ENCODE results near the gene KRTAP12-3. TPM values are rescaled to one million over a fixed set of nuclear protein-coding genes. Genes with fewer than 3 reads are reported as not detected.
A peak's percentile ranks its signal among the peaks of the same experiment; 100 is the strongest.

KRTAP12-3 gene
- total and polyA plus RNA-seq, 2 experiments from 2014 or later = not detected

- Histone ChIP-seq H2AFZ (no peak overlapping the region), H3K27ac (no peak overlapping the region), H3K9me3 (ENCODE audit: low read depth) (no peaks in the 10 kb centered on the region), H4K20me1 (ENCODE audit: insufficient read depth) (no peaks in the 10 kb centered on the region), H3K9me2 (ENCODE audit: insufficient read depth) (no peaks in the 10 kb centered on the region), H3F3A (ENCODE audit: insufficient read depth) (no peaks in the 10 kb centered on the region), H3K27me3 (replicated peaks; ENCODE audit: insufficient read depth) (no peaks in the 10 kb centered on the region; the same call in 1 of the 2 replicates), H3K4me1 (ENCODE audit: insufficient read depth) (no peaks in the 10 kb centered on the region), H3K4me3 (no peak overlapping the region), H3K9ac (no peak overlapping the region), H3K4me2 (ENCODE audit: unreplicated experiment) (no peak overlapping the region), H3K36me3 (ENCODE audit: low read depth) (no peaks in the 10 kb centered on the region), H3K79me2 (ENCODE audit: insufficient read depth) (no peaks in the 10 kb centered on the region)
- DNase-seq = no peak
- TF ChIP-seq EZH2phosphoT487 (IDR thresholded peaks at IDR 0.05; ENCODE audit: insufficient read depth, low read depth) (no peak), EZH2 (IDR thresholded peaks at IDR 0.05; ENCODE audit: insufficient read depth, poor library complexity, severe bottlenecking) (no peak)
- in situ Hi-C loops (cut with MboI) = no loop called here
- WGBS, 2 experiments (ENCODE audit: low coverage in 1 of 2, low lambda C conversion rate in 2 of 2, missing lambda C conversion rate in 2 of 2) = 9 to 11% methylated on average over 8 of the region's 8 CpGs
Measured at GRCh38 chr21:44617071-44617501, 40.6 kb upstream of the KRTAP12-3 start.

- DNase-seq = peak; percentile 38
- in situ Hi-C loops (cut with MboI) = no loop called here
- no peak for TF ChIP-seq EZH2phosphoT487 (IDR thresholded peaks at IDR 0.05; ENCODE audit: insufficient read depth, low read depth)
- no peak for TF ChIP-seq EZH2 (IDR thresholded peaks at IDR 0.05; ENCODE audit: insufficient read depth, poor library complexity, severe bottlenecking)
Measured at GRCh38 chr21:44618504-44618903, 39.2 kb upstream of the KRTAP12-3 start.

GRCh38 chr21:44618909-44619308, 38.8 kb upstream of the KRTAP12-3 start:
- no peak for DNase-seq
- Histone ChIP-seq H3K9ac (no peak overlapping the region), H3K36me3 (ENCODE audit: low read depth) (no peaks in the 10 kb centered on the region), H3K9me2 (ENCODE audit: insufficient read depth) (no peaks in the 10 kb centered on the region), H3K4me2 (ENCODE audit: unreplicated experiment) (no peak overlapping the region), H3K4me3 (no peak overlapping the region), H3K79me2 (ENCODE audit: insufficient read depth) (no peaks in the 10 kb centered on the region), H3K4me1 (ENCODE audit: insufficient read depth) (no peaks in the 10 kb centered on the region), H3K27me3 (replicated peaks; ENCODE audit: insufficient read depth) (no peaks in the 10 kb centered on the region; the same call in 1 of the 2 replicates), H3F3A (ENCODE audit: insufficient read depth) (no peaks in the 10 kb centered on the region), H3K27ac (no peak overlapping the region), H3K9me3 (ENCODE audit: low read depth) (no peaks in the 10 kb centered on the region), H2AFZ (no peak overlapping the region), H4K20me1 (ENCODE audit: insufficient read depth) (no peaks in the 10 kb centered on the region)
- TF ChIP-seq EZH2 (IDR thresholded peaks at IDR 0.05; ENCODE audit: insufficient read depth, poor library complexity, severe bottlenecking) (no peak), EZH2phosphoT487 (IDR thresholded peaks at IDR 0.05; ENCODE audit: insufficient read depth, low read depth) (no peak)
- WGBS, 2 experiments (ENCODE audit: low coverage in 1 of 2, low lambda C conversion rate in 2 of 2, missing lambda C conversion rate in 2 of 2) = 36 to 45% methylated on average over 3 of the region's 3 CpGs
- in situ Hi-C loops (cut with MboI) = no loop called here

More at GRCh38 chr21:44618504-44618903, 39.2 kb upstream of the KRTAP12-3 start:
- Histone ChIP-seq H3K27me3 (replicated peaks; ENCODE audit: insufficient read depth) (no peaks in the 10 kb centered on the region; the same call in 1 of the 2 replicates), H4K20me1 (ENCODE audit: insufficient read depth) (no peaks in the 10 kb centered on the region), H3K4me3 (no peak overlapping the region), H3K36me3 (ENCODE audit: low read depth) (no peaks in the 10 kb centered on the region), H3K79me2 (ENCODE audit: insufficient read depth) (no peaks in the 10 kb centered on the region), H3K4me2 (ENCODE audit: unreplicated experiment) (no peak overlapping the region), H3K9me2 (ENCODE audit: insufficient read depth) (no peaks in the 10 kb centered on the region), H3K27ac (no peak overlapping the region), H3K4me1 (ENCODE audit: insufficient read depth) (no peaks in the 10 kb centered on the region), H3F3A (ENCODE audit: insufficient read depth) (no peaks in the 10 kb centered on the region), H3K9me3 (ENCODE audit: low read depth) (no peaks in the 10 kb centered on the region), H3K9ac (no peak overlapping the region), H2AFZ (no peak overlapping the region)
- WGBS, 2 experiments (ENCODE audit: low coverage in 1 of 2, low lambda C conversion rate in 2 of 2, missing lambda C conversion rate in 2 of 2) = 3 to 6% methylated on average over 4 of the region's 4 CpGs

GRCh38 chr21:44619886-44620285, 37.8 kb upstream of the KRTAP12-3 start:
- 32 to 39% methylated on average over 6 of the region's 6 CpGs for WGBS, 2 experiments (ENCODE audit: low coverage in 1 of 2, low lambda C conversion rate in 2 of 2, missing lambda C conversion rate in 2 of 2)

GRCh38 chr21:44623575-44623974, 34.2 kb upstream of the KRTAP12-3 start:
- no peaks in the 10 kb centered on the region for H3K36me3 ChIP-seq (ENCODE audit: low read depth)
- H3K4me2 ChIP-seq (ENCODE audit: unreplicated experiment) = no peak overlapping the region
- no peaks in the 10 kb centered on the region for H3K9me2 ChIP-seq (ENCODE audit: insufficient read depth)
- H3K79me2 ChIP-seq (ENCODE audit: insufficient read depth) = no peaks in the 10 kb centered on the region
- H2AFZ ChIP-seq = no peak overlapping the region
- TF ChIP-seq EZH2phosphoT487 (IDR thresholded peaks at IDR 0.05; ENCODE audit: insufficient read depth, low read depth) (no peak), EZH2 (IDR thresholded peaks at IDR 0.05; ENCODE audit: insufficient read depth, poor library complexity, severe bottlenecking) (no peak)
- no peak overlapping the region for H3K27ac ChIP-seq
- in situ Hi-C loops (cut with MboI) = no loop called here
- H3F3A ChIP-seq (ENCODE audit: insufficient read depth) = no peaks in the 10 kb centered on the region
- no peaks in the 10 kb centered on the region for H3K4me1 ChIP-seq (ENCODE audit: insufficient read depth)
- no peaks in the 10 kb centered on the region for H3K27me3 ChIP-seq (replicated peaks; ENCODE audit: insufficient read depth)
- no peak for DNase-seq
- H3K4me3 ChIP-seq = no peak overlapping the region
- no peak overlapping the region for H3K9ac ChIP-seq
- H3K9me3 ChIP-seq (ENCODE audit: low read depth) = no peaks in the 10 kb centered on the region
- H4K20me1 ChIP-seq (ENCODE audit: insufficient read depth) = no peaks in the 10 kb centered on the region

More at GRCh38 chr21:44619886-44620285, 37.8 kb upstream of the KRTAP12-3 start:
- H4K20me1 ChIP-seq (ENCODE audit: insufficient read depth) = no peaks in the 10 kb centered on the region
- no peak overlapping the region for H3K9ac ChIP-seq
- H3K79me2 ChIP-seq (ENCODE audit: insufficient read depth) = no peaks in the 10 kb centered on the region
- no peak overlapping the region for H3K4me2 ChIP-seq (ENCODE audit: unreplicated experiment)
- H3K36me3 ChIP-seq (ENCODE audit: low read depth) = no peaks in the 10 kb centered on the region
- no peak overlapping the region for H3K27ac ChIP-seq
- no peak overlapping the region for H3K4me3 ChIP-seq
- H2AFZ ChIP-seq = no peak overlapping the region
- H3F3A ChIP-seq (ENCODE audit: insufficient read depth) = no peaks in the 10 kb centered on the region
- no peak for DNase-seq
- no peaks in the 10 kb centered on the region for H3K4me1 ChIP-seq (ENCODE audit: insufficient read depth)
- in situ Hi-C loops (cut with MboI) = no loop called here
- H3K9me3 ChIP-seq (ENCODE audit: low read depth) = no peaks in the 10 kb centered on the region
- no peaks in the 10 kb centered on the region for H3K9me2 ChIP-seq (ENCODE audit: insufficient read depth)
- TF ChIP-seq EZH2 (IDR thresholded peaks at IDR 0.05; ENCODE audit: insufficient read depth, poor library complexity, severe bottlenecking) (no peak), EZH2phosphoT487 (IDR thresholded peaks at IDR 0.05; ENCODE audit: insufficient read depth, low read depth) (no peak)
- no peaks in the 10 kb centered on the region; the same call in 1 of the 2 replicates for H3K27me3 ChIP-seq (replicated peaks; ENCODE audit: insufficient read depth)
